ENCODE measurements around the gene EBF4. TPM values are rescaled to one million over a fixed set of nuclear protein-coding genes. Genes with fewer than 3 reads are reported as not detected.

The EBF4 gene
- total RNA-seq, 1 experiment from 2014 or later, result 11.4 TPM

GRCh38 chr20:2654831-2655230 lies 37.7 kb upstream of the EBF4 start (continued):
- TF ChIP-seq ZBTB33 (IDR thresholded peaks at IDR 0.05; ENCODE audit: extremely low read depth, insufficient replicate concordance, low read length), result no peak
- no peak for TF ChIP-seq ELF1 (IDR thresholded peaks at IDR 0.05; ENCODE audit: borderline replicate concordance, low read depth)
- no peak for TF ChIP-seq RAD21 (IDR thresholded peaks at IDR 0.05; ENCODE audit: low read depth)
- no peak for TF ChIP-seq SIN3A (IDR thresholded peaks at IDR 0.05; ENCODE audit: low read depth)
- TF ChIP-seq SP1 (IDR thresholded peaks at IDR 0.05; ENCODE audit: low read depth), result no peak
- TF ChIP-seq EZH2 (IDR thresholded peaks at IDR 0.05), result no peak
- TF ChIP-seq FOSL1 (IDR thresholded peaks at IDR 0.05; ENCODE audit: low read depth), result no peak
- TF ChIP-seq ZFX (IDR thresholded peaks at IDR 0.05), result no peak

GRCh38 chr20:2655331-2656116 lies 37.1 kb upstream of the EBF4 start:
- Histone ChIP-seq H3K27ac (ENCODE audit: low read depth, low read length) (peak overlapping the region; percentile 31; the same call in 1 of the 2 replicates), H3K9me2 (ENCODE audit: insufficient read depth) (no peaks in the 10 kb centered on the region), H3K4me3 (replicated peaks in 1 of 2; ENCODE audit: low read depth in 1 of 2, low read length in 2 of 2) (no peak overlapping the region), H3K9ac (ENCODE audit: low read length) (no peak overlapping the region), H3K27me3 (ENCODE audit: insufficient read depth, low read length) (no peaks in the 10 kb centered on the region), H3K4me1 (ENCODE audit: control insufficient read depth in 1 of 2, insufficient read depth in 2 of 2, low read length in 2 of 2) (peaks cover 8 to 21% of the 10 kb centered on the region in 2 experiments; a peak in 3 of 4 replicates), H3K4me2 (ENCODE audit: low read length) (no peak overlapping the region), H3K9me3 (ENCODE audit: control insufficient read depth in 1 of 2, insufficient read depth in 1 of 2, low read depth in 1 of 2, low read length in 2 of 2) (no peaks in the 10 kb centered on the region), H4K20me1 (ENCODE audit: insufficient read depth) (peaks cover 51% of the 10 kb centered on the region; the same call in 1 of the 2 replicates), H2AFZ (ENCODE audit: low read depth, low read length, poor library complexity, severe bottlenecking) (no peak overlapping the region), H3K79me2 (ENCODE audit: insufficient read depth, low read length) (peaks cover 73% of the 10 kb centered on the region), H3K36me3 (ENCODE audit: control insufficient read depth in 1 of 2, insufficient read depth in 2 of 2, low read length in 2 of 2) (peaks cover 49 to 67% of the 10 kb centered on the region in 2 experiments)
- ChIA-PET POLR2A (interaction anchor here (1.1 to 1.4 kb wide), 2 partner anchors 9 kb away, joined by 3 to 4 read pairs; partner anchors contain the start of gene IDH3B), CTCF (no interaction called here), RAD21 (ENCODE audit: low non-redundant PET in 1 of 2, low total read pairs in 2 of 2, uncharacterized antibody in 2 of 2, unreplicated experiment in 2 of 2) (no interaction called here)
- intact Hi-C loops (cut with micrococcal nuclease), result no loop called here
- ATAC-seq, result no peak
- no TSS peak for BruUV-seq (replicated peaks)
- no peak for DNase-seq (ENCODE audit: low read depth, low spot score)
- TF ChIP-seq EZH2 (IDR thresholded peaks at IDR 0.05) (no peak), CEBPB (IDR thresholded peaks at IDR 0.05; ENCODE audit: low read depth) (no peak), ATF3 (IDR thresholded peaks at IDR 0.05) (no peak), CBX3 (IDR thresholded peaks at IDR 0.05; ENCODE audit: low read depth) (no peak), SRF (IDR thresholded peaks at IDR 0.05; ENCODE audit: low read depth) (no peak), POLR2AphosphoS5 (IDR thresholded peaks at IDR 0.05; ENCODE audit: low read depth, low read length) (no peak), TCF7L2 (IDR thresholded peaks at IDR 0.05; ENCODE audit: borderline replicate concordance, extremely low read depth, insufficient read depth, insufficient read length) (no peak), SIN3A (IDR thresholded peaks at IDR 0.05; ENCODE audit: low read depth) (no peak), FOSL1 (IDR thresholded peaks at IDR 0.05; ENCODE audit: low read depth) (no peak), CTCF (IDR thresholded peaks at IDR 0.05 in 2 of 3, conservative IDR thresholded peaks at IDR 0.05 in 1 of 3; ENCODE audit: borderline replicate concordance in 1 of 3, insufficient read depth in 1 of 3, low read depth in 2 of 3, low read length in 2 of 3) (no peak)
- TF ChIP-seq, protein P1, sequence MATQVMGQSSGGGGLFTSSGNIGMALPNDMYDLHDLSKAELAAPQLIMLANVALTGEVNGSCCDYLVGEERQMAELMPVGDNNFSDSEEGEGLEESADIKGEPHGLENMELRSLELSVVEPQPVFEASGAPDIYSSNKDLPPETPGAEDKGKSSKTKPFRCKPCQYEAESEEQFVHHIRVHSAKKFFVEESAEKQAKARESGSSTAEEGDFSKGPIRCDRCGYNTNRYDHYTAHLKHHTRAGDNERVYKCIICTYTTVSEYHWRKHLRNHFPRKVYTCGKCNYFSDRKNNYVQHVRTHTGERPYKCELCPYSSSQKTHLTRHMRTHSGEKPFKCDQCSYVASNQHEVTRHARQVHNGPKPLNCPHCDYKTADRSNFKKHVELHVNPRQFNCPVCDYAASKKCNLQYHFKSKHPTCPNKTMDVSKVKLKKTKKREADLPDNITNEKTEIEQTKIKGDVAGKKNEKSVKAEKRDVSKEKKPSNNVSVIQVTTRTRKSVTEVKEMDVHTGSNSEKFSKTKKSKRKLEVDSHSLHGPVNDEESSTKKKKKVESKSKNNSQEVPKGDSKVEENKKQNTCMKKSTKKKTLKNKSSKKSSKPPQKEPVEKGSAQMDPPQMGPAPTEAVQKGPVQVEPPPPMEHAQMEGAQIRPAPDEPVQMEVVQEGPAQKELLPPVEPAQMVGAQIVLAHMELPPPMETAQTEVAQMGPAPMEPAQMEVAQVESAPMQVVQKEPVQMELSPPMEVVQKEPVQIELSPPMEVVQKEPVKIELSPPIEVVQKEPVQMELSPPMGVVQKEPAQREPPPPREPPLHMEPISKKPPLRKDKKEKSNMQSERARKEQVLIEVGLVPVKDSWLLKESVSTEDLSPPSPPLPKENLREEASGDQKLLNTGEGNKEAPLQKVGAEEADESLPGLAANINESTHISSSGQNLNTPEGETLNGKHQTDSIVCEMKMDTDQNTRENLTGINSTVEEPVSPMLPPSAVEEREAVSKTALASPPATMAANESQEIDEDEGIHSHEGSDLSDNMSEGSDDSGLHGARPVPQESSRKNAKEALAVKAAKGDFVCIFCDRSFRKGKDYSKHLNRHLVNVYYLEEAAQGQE (IDR thresholded peaks at IDR 0.05; ENCODE audit: low read depth), result no peak
- TF ChIP-seq, protein P2, sequence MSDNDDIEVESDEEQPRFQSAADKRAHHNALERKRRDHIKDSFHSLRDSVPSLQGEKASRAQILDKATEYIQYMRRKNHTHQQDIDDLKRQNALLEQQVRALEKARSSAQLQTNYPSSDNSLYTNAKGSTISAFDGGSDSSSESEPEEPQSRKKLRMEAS (IDR thresholded peaks at IDR 0.05), result no peak
